ENCODE data around the gene CAVIN3. TPM values are rescaled to one million over a fixed set of nuclear protein-coding genes. Genes with fewer than 3 reads are reported as not detected.

Gene CAVIN3
- total and polyA plus RNA-seq, 9 of the 15 experiments (the other 6 are each of a cell fraction or from before 2014, with no cell fraction given) = 0.13 TPM; not detected in 8

DNA sequence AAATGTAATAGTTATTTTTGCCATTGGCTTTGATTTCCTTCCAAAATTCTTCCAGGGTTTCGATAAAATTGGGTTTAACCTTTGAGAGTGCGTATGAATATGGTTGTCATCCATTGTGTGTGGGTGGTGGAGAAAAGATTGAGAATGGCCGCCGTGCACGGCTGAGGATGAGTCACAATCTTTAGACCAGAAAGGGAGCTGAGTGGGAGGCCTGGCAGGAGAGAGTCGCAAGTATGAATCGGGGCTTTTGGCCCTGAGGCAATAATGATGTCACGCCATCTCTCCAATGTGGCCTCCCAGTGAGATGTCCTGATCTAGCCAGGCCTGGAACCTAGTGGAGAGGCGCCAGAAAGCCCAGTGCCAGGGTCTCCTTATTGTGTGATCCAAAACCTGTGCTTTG is 36.9 kb upstream of the CAVIN3 start:
- ChIA-PET CTCF (ENCODE audit: low intra/inter-chr PET ratio) (interaction anchor here (0.5 kb wide), 1 partner anchor 691 kb away, joined by 4 read pairs; no protein-coding TSS in a partner anchor), POLR2A (interaction anchor here (0.6 kb wide), 1 partner anchor 851 kb away, joined by 3 read pairs; no protein-coding TSS in a partner anchor)
- H3K9ac ChIP-seq (ENCODE audit: insufficient read depth in 1 of 2, low read depth in 2 of 2, low read length in 2 of 2) = no peak overlapping the region
- 4% methylated on average over 9 of the region's 9 CpGs for WGBS (ENCODE audit: insufficient coverage, low coverage, missing lambda C conversion rate)
- intact Hi-C loops (cut with micrococcal nuclease) = no loop called here
- DNase-seq (ENCODE audit: extremely low read depth in 1 of 4, low spot score in 3 of 4) (peak; percentile 35 to 66 (median 42)), FAIRE-seq (no peak), ATAC-seq (peak; percentile 82)
- H3K4me3 ChIP-seq = no peak overlapping the region
- no peaks in the 10 kb centered on the region; a peak in 1 of 5 replicates for H3K27me3 ChIP-seq (ENCODE audit: control insufficient read depth in 2 of 2, insufficient read depth in 2 of 2, low read length in 2 of 2)
- no TSS peak for BruUV-seq (replicated peaks)
- no peak overlapping the region for H3K27ac ChIP-seq (ENCODE audit: extremely low read depth, low read depth, low read length)
- peak overlapping the region; percentile 12; the same call in 1 of the 2 replicates for H3K4me2 ChIP-seq (ENCODE audit: insufficient read depth, low read length)
- no peaks in the 10 kb centered on the region for H3K79me2 ChIP-seq (ENCODE audit: control insufficient read depth, insufficient read depth, low read length)
- in situ Hi-C loops (cut with MboI) = no loop called here
- no peaks in the 10 kb centered on the region for H3K36me3 ChIP-seq (ENCODE audit: control insufficient read depth, insufficient read depth, low read length)
- H3K9me1 ChIP-seq (ENCODE audit: control insufficient read depth, insufficient read depth, low read length) = no peaks in the 10 kb centered on the region
- H3K4me1 ChIP-seq (replicated peaks in 1 of 2; ENCODE audit: control insufficient read depth in 2 of 2, insufficient read depth in 2 of 2, low read length in 2 of 2) = peaks cover 0 to 5% of the 10 kb centered on the region in 2 experiments; a peak in 2 of 5 replicates
- H4K20me1 ChIP-seq (replicated peaks; ENCODE audit: control insufficient read depth, insufficient read depth, low read length) = no peaks in the 10 kb centered on the region
- H2AFZ ChIP-seq (ENCODE audit: low read depth, low read length) = peak overlapping the region; percentile 69
- H3K9me3 ChIP-seq (replicated peaks; ENCODE audit: control insufficient read depth, insufficient read depth, low read depth, low read length) = no peaks in the 10 kb centered on the region
- TF ChIP-seq BCL6 (CRISPR knock-in tag; IDR thresholded peaks at IDR 0.05) = no peak
- TF ChIP-seq ZNF217 (CRISPR knock-in tag; IDR thresholded peaks at IDR 0.05) = no peak
- TF ChIP-seq JUND (IDR thresholded peaks at IDR 0.05; ENCODE audit: borderline replicate concordance, low read depth, low read length) = peak; percentile 91
- peak; percentile 88 for TF ChIP-seq JUND (tag; IDR thresholded peaks at IDR 0.05; ENCODE audit: borderline replicate concordance, low read depth, low read length)
- TF ChIP-seq ZNF232 (CRISPR knock-in tag; IDR thresholded peaks at IDR 0.05) = no peak
- TF ChIP-seq, protein P1, sequence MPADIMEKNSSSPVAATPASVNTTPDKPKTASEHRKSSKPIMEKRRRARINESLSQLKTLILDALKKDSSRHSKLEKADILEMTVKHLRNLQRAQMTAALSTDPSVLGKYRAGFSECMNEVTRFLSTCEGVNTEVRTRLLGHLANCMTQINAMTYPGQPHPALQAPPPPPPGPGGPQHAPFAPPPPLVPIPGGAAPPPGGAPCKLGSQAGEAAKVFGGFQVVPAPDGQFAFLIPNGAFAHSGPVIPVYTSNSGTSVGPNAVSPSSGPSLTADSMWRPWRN (IDR thresholded peaks at IDR 0.05; ENCODE audit: low read depth) = no peak
- no peak for TF ChIP-seq SAP30 (IDR thresholded peaks at IDR 0.05; ENCODE audit: borderline replicate concordance, insufficient read depth, low read depth, low read length, poor library complexity, severe bottlenecking)
- TF ChIP-seq, protein P2, sequence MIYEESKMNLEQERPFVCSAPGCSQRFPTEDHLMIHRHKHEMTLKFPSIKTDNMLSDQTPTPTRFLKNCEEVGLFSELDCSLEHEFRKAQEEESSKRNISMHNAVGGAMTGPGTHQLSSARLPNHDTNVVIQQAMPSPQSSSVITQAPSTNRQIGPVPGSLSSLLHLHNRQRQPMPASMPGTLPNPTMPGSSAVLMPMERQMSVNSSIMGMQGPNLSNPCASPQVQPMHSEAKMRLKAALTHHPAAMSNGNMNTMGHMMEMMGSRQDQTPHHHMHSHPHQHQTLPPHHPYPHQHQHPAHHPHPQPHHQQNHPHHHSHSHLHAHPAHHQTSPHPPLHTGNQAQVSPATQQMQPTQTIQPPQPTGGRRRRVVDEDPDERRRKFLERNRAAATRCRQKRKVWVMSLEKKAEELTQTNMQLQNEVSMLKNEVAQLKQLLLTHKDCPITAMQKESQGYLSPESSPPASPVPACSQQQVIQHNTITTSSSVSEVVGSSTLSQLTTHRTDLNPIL (CRISPR knock-in tag; IDR thresholded peaks at IDR 0.05) = no peak
- no peak for TF ChIP-seq HCFC1 (IDR thresholded peaks at IDR 0.05; ENCODE audit: low read depth, low read length)
- TF ChIP-seq, protein P3, sequence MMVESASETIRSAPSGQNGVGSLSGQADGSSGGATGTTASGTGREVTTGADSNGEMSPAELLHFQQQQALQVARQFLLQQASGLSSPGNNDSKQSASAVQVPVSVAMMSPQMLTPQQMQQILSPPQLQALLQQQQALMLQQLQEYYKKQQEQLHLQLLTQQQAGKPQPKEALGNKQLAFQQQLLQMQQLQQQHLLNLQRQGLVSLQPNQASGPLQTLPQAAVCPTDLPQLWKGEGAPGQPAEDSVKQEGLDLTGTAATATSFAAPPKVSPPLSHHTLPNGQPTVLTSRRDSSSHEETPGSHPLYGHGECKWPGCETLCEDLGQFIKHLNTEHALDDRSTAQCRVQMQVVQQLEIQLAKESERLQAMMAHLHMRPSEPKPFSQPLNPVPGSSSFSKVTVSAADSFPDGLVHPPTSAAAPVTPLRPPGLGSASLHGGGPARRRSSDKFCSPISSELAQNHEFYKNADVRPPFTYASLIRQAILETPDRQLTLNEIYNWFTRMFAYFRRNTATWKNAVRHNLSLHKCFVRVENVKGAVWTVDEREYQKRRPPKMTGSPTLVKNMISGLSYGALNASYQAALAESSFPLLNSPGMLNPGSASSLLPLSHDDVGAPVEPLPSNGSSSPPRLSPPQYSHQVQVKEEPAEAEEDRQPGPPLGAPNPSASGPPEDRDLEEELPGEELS (CRISPR knock-in tag; IDR thresholded peaks at IDR 0.05; ENCODE audit: borderline replicate concordance) = no peak
- TF ChIP-seq PHF8 (IDR thresholded peaks at IDR 0.05; ENCODE audit: borderline replicate concordance, low read length) = no peak
- TF ChIP-seq RHOXF2B (CRISPR knock-in tag; conservative IDR thresholded peaks at IDR 0.05) = no peak
- peak; percentile 21 for TF ChIP-seq NFE2 (IDR thresholded peaks at IDR 0.05; ENCODE audit: low read depth)
- TF ChIP-seq, protein P4, sequence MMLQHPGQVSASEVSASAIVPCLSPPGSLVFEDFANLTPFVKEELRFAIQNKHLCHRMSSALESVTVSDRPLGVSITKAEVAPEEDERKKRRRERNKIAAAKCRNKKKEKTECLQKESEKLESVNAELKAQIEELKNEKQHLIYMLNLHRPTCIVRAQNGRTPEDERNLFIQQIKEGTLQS (IDR thresholded peaks at IDR 0.05) = peak; percentile 89
- TF ChIP-seq, protein P4 (CRISPR knock-in tag; conservative IDR thresholded peaks at IDR 0.05) = no peak
- 0 out of 2 replicates have a peak, but pooled peaks have one; percentile 23 for TF ChIP-seq CBFA2T3 (IDR thresholded peaks at IDR 0.05)
- TF ChIP-seq JUN (IDR thresholded peaks at IDR 0.05; ENCODE audit: borderline replicate concordance, low read depth, low read length) = peak; percentile 84
- no peak for TF ChIP-seq JUN (CRISPR knock-in tag; IDR thresholded peaks at IDR 0.05; ENCODE audit: borderline replicate concordance)
- peak; percentile 25; the same call in 1 of the 2 replicates for TF ChIP-seq BHLHE40 (IDR thresholded peaks at IDR 0.05; ENCODE audit: low read length)

Data from K562 (cell line).